ENCODE results near the gene EMD. TPM values are rescaled to one million over a fixed set of nuclear protein-coding genes. Genes with fewer than 3 reads are reported as not detected.

EMD gene
- total and polyA plus RNA-seq, 10 of the 15 experiments (the other 5 are each of a cell fraction or from before 2014, with no cell fraction given), result 0.76 to 100 (median 43.2) TPM

DNA sequence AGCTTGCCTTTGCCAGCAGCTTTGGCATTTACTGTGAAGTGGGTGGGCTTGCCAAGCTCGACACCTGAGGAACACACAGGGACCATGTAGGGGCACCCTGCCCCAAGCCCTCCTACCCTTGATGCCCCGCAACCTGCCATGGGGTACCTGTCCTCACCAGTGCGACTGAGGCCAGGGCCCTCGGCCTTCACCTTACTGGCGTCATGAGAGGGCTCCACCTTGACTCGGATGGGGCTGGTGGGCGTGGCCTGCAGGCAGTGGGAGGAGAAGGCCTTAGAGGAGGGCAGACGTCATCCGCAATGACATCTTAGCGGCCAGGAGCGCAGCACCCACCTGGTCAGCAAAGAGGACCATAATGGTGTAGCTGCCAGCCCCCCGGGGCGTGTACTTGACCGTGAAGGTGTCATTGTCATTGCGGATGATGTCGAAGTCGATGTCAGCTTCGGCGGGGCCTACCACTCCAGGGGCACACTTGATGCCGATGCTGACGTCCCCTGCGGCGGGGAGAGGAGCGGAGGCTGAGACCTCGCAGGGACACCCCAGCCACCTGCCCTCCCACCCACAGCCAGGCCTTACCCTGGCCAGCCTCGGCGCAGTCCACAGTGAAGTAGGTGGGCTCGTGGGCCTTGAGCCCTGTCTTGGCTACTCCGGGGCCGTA is 16.9 kb upstream of the EMD start:
- peaks cover 6 to 55% of the 10 kb centered on the region in 2 experiments; a peak in 3 of 4 replicates for H3K36me3 ChIP-seq (ENCODE audit: control insufficient read depth in 2 of 2, insufficient read depth in 2 of 2, low read length in 1 of 2)
- no peak overlapping the region for H2AFZ ChIP-seq (ENCODE audit: control insufficient read depth, low read depth, low read length)
- no peak overlapping the region for H3K27ac ChIP-seq (ENCODE audit: control insufficient read depth, insufficient read depth)
- in situ Hi-C loops (cut with MboI), result no loop called here
- no peaks in the 10 kb centered on the region; the same call in 2 of the 3 replicates for H3K9me3 ChIP-seq (replicated peaks; ENCODE audit: control insufficient read depth, insufficient read depth, low read length)
- CTCF ChIA-PET, result no interaction called here
- intact Hi-C loops (cut with micrococcal nuclease; ENCODE audit: unreplicated experiment), result no loop called here
- TSS peak; percentile 28 for BruUV-seq (replicated peaks)
- no peak overlapping the region for H3K9ac ChIP-seq (ENCODE audit: control insufficient read depth, insufficient read depth, low read length)
- POLR2A ChIA-PET, result interaction anchor here (0.5 kb wide), 1 partner anchor 34 kb away, joined by 3 read pairs; no protein-coding TSS in a partner anchor
- SMC1A ChIA-PET (ENCODE audit: uncharacterized antibody, unreplicated experiment), result no interaction called here
- no peak for TF ChIP-seq SP1 (IDR thresholded peaks at IDR 0.05; ENCODE audit: low read depth, low read length)
- 0 out of 2 replicates have a peak, but pooled peaks have one; percentile 31 for TF ChIP-seq POLR2A (IDR thresholded peaks at IDR 0.05; ENCODE audit: low read depth, low read length)
- no peaks in the 10 kb centered on the region for H4K20me1 ChIP-seq (ENCODE audit: control insufficient read depth, insufficient read depth)
- RAD21 ChIA-PET (ENCODE audit: unreplicated experiment), result no interaction called here
- no peaks in the 10 kb centered on the region for H3K27me3 ChIP-seq (replicated peaks in 1 of 2; ENCODE audit: control insufficient read depth in 2 of 2, insufficient read depth in 2 of 2, low read length in 1 of 2)
- ATAC-seq (no peak), FAIRE-seq (no peak), DNase-seq (ENCODE audit: low read depth, low spot score) (no peak)
- no peak overlapping the region for H3K4me2 ChIP-seq (ENCODE audit: control insufficient read depth, insufficient read depth)
- no peaks in the 10 kb centered on the region for H3K4me1 ChIP-seq (ENCODE audit: control insufficient read depth, insufficient read depth, low read length)
- 86% methylated on average over 30 of the region's 30 CpGs for WGBS (ENCODE audit: insufficient coverage, insufficient replicate concordance, low lambda C conversion rate, missing lambda C conversion rate)
- H3K4me3 ChIP-seq, result no peak overlapping the region
- peaks cover 1% of the 10 kb centered on the region; the same call in 1 of the 2 replicates for H3K79me2 ChIP-seq (ENCODE audit: control insufficient read depth, insufficient read depth, low read length)

DNA sequence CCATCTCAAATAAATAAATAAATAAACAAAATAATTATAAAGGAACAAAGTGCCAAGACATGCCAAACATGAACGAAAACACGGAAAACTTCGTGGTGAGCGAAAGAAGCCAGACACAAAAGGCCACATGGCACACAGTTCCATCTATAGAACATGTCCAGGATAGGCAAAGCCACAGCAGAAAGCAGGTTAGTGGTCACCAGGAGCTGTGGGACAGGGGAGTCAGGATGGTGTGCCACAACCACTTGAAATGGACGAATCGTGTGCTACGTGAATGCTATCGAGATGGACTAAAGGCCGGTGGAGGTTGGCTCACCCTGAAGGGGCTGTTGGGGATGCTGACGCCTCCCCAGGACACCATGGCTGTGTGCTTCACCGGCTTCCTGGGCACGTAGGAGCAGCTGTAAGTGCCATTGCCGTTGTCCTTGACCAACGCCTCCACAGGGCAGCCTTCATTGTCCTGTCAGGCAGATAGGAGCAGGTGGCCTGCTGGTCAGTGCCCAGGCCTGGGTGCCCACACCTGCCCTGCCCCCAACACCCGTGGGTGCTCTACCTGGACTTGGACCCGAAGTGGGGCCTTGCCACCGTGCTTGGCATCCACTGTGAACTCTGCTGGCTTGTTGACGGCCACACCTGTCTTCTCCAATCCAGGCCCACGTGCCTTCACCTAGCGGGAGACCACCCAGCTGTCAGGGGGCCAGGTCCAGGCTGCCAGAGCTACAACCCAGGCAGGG is 15.2 kb upstream of the EMD start:
- ChIA-PET SMC1A (ENCODE audit: uncharacterized antibody, unreplicated experiment) (no interaction called here), POLR2A (no interaction called here), CTCF (no interaction called here), RAD21 (ENCODE audit: unreplicated experiment) (no interaction called here)
- in situ Hi-C loops (cut with MboI), result no loop called here
- no peak for ATAC-seq
- intact Hi-C loops (cut with micrococcal nuclease; ENCODE audit: unreplicated experiment), result no loop called here
- no peak overlapping the region for H3K9ac ChIP-seq (ENCODE audit: control insufficient read depth, insufficient read depth, low read length)
- no peak for DNase-seq (ENCODE audit: low read depth, low spot score)
- H3K4me3 ChIP-seq, result no peak overlapping the region
- H3K9me3 ChIP-seq (replicated peaks; ENCODE audit: control insufficient read depth, insufficient read depth, low read length), result no peaks in the 10 kb centered on the region; the same call in 2 of the 3 replicates
- no peak for TF ChIP-seq ZNF217 (IDR thresholded peaks at IDR 0.05)
- TF ChIP-seq JUNB (IDR thresholded peaks at IDR 0.05), result no peak
- no peak for TF ChIP-seq NFIC (IDR thresholded peaks at IDR 0.05; ENCODE audit: low read depth, low read length)
- H3K4me1 ChIP-seq (ENCODE audit: control insufficient read depth, insufficient read depth, low read length), result no peaks in the 10 kb centered on the region
- WGBS (ENCODE audit: insufficient coverage, insufficient replicate concordance, low lambda C conversion rate, missing lambda C conversion rate), result 73% methylated on average over 20 of the region's 20 CpGs
- no peaks in the 10 kb centered on the region for H4K20me1 ChIP-seq (ENCODE audit: control insufficient read depth, insufficient read depth)
- no peak overlapping the region for H3K27ac ChIP-seq (ENCODE audit: control insufficient read depth, insufficient read depth)
- no peak overlapping the region for H3K4me2 ChIP-seq (ENCODE audit: control insufficient read depth, insufficient read depth)
- FAIRE-seq, result no peak
- H3K79me2 ChIP-seq (ENCODE audit: control insufficient read depth, insufficient read depth, low read length), result peaks cover 13% of the 10 kb centered on the region
- H3K27me3 ChIP-seq (replicated peaks in 1 of 2; ENCODE audit: control insufficient read depth in 2 of 2, insufficient read depth in 2 of 2, low read length in 1 of 2), result no peaks in the 10 kb centered on the region
- no TSS peak for BruUV-seq (replicated peaks)
- H2AFZ ChIP-seq (ENCODE audit: control insufficient read depth, low read depth, low read length), result no peak overlapping the region
- peaks cover 6 to 52% of the 10 kb centered on the region in 2 experiments; a peak in 3 of 4 replicates for H3K36me3 ChIP-seq (ENCODE audit: control insufficient read depth in 2 of 2, insufficient read depth in 2 of 2, low read length in 1 of 2)
